Nephron progenitor cell (in vitro differentiated cells): ENCODE data around the gene DDX47.

ENCODE experiments used
- DNase-seq: peaks from one replicate; pipeline ENCODE4 v3.0.0; 2021
- H3K27ac Mint-ChIP-seq: 2 replicates; pipeline ENCODE4 v1.8.0; 2021; ENCODE audit warnings: mild to moderate bottlenecking, moderate library complexity, mixed read lengths
- H3K27me3 Mint-ChIP-seq: 2 replicates; pipeline ENCODE4 v1.8.0; 2021; ENCODE audit warnings: mild to moderate bottlenecking, low read depth, mixed read lengths; ENCODE audit not compliant: poor library complexity
- H3K36me3 Mint-ChIP-seq: 2 replicates; pipeline ENCODE4 v1.8.0; 2021; ENCODE audit warnings: low read depth, mixed read lengths
- H3K4me1 Mint-ChIP-seq: 2 replicates; pipeline ENCODE4 v1.8.0; 2021; ENCODE audit warnings: mixed read lengths
- H3K4me3 Mint-ChIP-seq: 2 replicates; pipeline ENCODE4 v1.8.0; 2021; ENCODE audit warnings: mild to moderate bottlenecking, moderate library complexity, mixed read lengths
- H3K9me3 Mint-ChIP-seq: 2 replicates; pipeline ENCODE4 v1.8.0; 2021; ENCODE audit warnings: mild to moderate bottlenecking, moderate library complexity, mixed read lengths
- CTCF ChIP-seq: fragments of 200-600 bp; sonication (generic); IDR thresholded peaks from 2 replicates; pipeline ENCODE4 v1.5.0; 2021; ENCODE audit warnings: antibody characterized with exemption

DDX47 gene

GRCh38 chr12:12877153-12877768, 64.1 kb downstream of the DDX47 start:
- H3K9me3 Mint-ChIP-seq: no peaks in the 10 kb centered on the region
- no peak for DNase-seq
- no peak overlapping the region for H3K27ac Mint-ChIP-seq
- H3K27me3 Mint-ChIP-seq: peaks cover 5% of the 10 kb centered on the region
- H3K36me3 Mint-ChIP-seq: peaks cover 10% of the 10 kb centered on the region
- peaks cover 15% of the 10 kb centered on the region for H3K4me1 Mint-ChIP-seq
- no peak for TF ChIP-seq CTCF
- H3K4me3 Mint-ChIP-seq: no peak overlapping the region

GRCh38 chr12:12877781-12878455, 64.8 kb downstream of the DDX47 start:
- no peak for DNase-seq
- Mint-ChIP-seq H3K27me3 (peaks cover 11% of the 10 kb centered on the region), H3K27ac (no peak overlapping the region), H3K9me3 (no peaks in the 10 kb centered on the region), H3K4me1 (peaks cover 8% of the 10 kb centered on the region), H3K4me3 (no peak overlapping the region), H3K36me3 (peaks cover 10% of the 10 kb centered on the region)
- TF ChIP-seq CTCF: no peak
